Activated T-cell treated with anti-CD3 and anti-CD28 coated beads for 24 hours (primary cell): ENCODE measurements around the gene SHC3.

Experiments used
- DNase-seq: peaks from one replicate; pipeline ENCODE4 v3.0.0-alpha.2; 2020; ENCODE audit warnings: low read depth

SHC3 gene

GRCh38 chr9:88985616-88986015 is 193.0 kb downstream of the SHC3 start:
- DNase-seq, result no peak

- no peak for DNase-seq
Observed at GRCh38 chr9:88984543-88984883, 194.1 kb downstream of the SHC3 start.

DNA sequence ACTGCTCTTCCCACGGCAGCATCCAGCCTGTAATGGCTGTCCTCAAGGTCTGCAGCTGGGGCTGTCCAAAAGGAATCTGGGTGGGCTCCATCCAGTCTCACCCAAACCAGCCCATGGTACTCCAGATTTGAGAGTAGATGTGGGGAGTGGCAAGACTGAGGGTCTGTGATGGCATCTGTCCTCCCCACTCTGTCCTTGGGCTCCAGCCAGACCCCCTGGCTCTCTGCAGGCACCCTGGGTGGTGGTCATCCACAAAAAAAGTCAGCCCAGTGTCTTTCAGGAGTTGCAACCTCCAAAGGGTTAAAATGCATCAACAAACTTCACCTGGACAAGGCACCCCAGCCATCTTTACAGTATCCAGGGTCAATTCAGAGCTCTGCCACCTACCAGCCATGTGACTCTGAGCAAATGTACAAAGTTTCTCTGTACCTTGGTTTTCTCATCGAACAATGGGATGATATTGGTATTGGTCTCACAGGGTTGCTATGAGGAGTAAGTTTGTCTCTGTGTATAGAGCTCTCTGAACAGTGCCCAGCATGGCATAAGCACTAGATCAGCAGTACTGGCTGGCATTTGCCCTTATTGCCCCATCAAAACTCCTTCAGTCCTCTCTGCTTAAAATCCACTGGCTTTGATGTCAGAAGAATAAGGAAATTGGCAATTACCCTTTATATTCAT is 194.6 kb downstream of the SHC3 start:
- DNase-seq, result no peak

- DNase-seq, result no peak
Observed at GRCh38 chr9:88980740-88981203, 197.8 kb downstream of the SHC3 start.

GRCh38 chr9:88979791-88980190 is 198.8 kb downstream of the SHC3 start:
- no peak for DNase-seq

DNA sequence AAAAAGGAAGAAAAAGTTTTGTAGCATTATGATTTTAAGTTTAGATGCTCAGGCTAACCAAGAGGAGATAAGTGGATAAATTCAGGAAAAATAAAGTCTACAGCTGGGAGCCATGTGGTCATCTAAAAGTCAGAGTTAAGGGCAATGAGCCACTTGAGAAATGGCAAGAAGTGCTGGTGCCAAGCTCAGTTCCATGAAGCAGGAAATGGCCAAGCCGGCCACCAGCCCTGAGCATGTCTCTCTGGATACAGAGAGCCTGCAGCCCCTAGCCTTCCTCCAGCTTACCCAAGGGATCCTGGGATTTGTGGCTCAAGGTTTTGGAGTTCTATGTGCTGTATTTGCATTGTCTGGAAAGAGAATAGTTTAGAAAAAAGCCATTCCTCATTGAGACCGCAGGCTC is 199.6 kb downstream of the SHC3 start:
- DNase-seq, result no peak

DNA sequence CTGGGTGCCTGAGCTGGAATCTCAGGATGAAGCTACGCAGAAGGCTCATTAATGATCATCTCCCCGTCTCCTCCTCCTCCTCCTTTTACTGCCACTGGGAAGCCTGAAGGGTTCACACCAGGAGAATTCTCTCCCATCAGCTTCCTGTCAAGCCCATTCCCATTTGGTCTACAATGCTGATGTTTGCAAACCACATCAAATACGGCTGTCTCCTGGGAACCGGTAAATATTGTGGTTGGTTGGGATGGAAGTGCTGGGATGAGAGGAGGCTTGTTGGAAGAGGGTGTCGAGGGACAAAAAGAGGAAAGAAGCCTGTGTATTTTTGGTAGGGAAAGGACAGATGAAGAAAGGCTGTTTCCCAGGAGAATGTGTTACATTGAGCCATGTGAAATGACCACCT is 200.6 kb downstream of the SHC3 start:
- no peak for DNase-seq

DNA sequence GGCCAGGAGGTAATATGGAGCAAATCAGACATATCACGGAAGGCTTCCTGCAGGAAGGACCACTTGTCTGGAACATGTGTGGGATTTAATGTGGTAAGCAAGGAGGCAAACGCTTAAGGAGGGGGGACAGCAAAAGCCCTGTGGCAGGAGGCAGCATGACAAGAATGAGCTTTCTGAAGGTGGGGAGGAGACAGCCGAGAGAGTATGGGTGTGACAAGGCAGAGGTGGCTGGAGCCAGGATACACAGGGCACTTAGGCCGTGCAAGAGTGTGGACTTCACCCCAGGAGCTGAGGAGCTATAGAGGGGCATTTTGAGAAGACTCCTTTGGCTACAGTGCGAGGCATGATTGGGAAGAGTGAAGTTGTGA is 201.7 kb downstream of the SHC3 start:
- no peak for DNase-seq

- no peak for DNase-seq
Observed at GRCh38 chr9:88975966-88976889, 202.4 kb downstream of the SHC3 start.

- no peak for DNase-seq
Observed at GRCh38 chr9:88974641-88975040, 204.0 kb downstream of the SHC3 start.

DNA sequence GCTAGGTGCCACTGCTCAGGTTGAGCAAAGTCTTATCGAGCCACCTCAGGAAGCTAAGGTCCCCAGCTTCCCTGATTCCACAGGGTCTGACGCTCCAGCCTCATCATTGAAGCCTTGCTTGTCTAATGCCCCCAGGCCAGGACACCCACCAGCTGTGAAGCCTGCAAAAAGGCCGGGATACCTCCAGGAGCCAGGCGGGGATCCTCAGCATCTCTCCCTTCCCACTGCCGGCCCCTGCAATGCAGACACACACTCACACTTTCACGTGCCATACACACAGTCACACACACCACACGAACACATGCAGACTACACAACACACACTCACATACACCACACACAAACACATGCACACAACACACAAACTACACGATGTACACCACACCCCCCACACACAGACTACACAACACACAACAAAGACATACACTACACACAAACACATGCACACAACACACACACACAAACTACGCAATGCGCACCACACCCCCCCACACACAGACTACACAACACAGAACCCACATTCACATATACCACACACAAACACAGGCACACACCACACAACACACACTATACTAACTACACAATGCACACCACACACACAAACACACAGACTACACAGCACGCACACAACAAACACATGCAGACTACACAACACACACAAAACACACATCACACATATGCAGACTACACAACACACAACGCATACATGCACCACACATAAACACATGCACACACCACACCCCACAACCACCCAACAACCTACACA is 205.2 kb downstream of the SHC3 start:
- DNase-seq, result no peak

DNA sequence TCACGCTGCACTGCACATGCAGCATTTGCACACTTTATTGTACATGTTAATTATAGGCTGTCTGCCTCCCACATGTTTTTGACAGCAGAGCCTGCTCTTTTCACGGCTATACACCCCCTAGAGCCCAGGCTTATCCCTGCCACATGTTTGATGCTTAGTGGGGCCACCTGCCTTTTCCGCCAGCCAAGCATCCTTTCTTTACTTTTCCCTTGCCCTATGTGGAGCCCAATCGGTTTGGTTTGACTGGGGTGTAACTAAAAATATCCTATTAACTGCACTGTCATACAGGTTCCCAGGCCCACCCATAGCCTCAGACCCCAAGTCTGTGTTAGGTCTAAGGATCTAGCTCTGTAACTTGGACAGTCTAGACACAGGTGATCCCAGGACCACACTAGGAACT is 206.2 kb downstream of the SHC3 start:
- no peak for DNase-seq

DNA sequence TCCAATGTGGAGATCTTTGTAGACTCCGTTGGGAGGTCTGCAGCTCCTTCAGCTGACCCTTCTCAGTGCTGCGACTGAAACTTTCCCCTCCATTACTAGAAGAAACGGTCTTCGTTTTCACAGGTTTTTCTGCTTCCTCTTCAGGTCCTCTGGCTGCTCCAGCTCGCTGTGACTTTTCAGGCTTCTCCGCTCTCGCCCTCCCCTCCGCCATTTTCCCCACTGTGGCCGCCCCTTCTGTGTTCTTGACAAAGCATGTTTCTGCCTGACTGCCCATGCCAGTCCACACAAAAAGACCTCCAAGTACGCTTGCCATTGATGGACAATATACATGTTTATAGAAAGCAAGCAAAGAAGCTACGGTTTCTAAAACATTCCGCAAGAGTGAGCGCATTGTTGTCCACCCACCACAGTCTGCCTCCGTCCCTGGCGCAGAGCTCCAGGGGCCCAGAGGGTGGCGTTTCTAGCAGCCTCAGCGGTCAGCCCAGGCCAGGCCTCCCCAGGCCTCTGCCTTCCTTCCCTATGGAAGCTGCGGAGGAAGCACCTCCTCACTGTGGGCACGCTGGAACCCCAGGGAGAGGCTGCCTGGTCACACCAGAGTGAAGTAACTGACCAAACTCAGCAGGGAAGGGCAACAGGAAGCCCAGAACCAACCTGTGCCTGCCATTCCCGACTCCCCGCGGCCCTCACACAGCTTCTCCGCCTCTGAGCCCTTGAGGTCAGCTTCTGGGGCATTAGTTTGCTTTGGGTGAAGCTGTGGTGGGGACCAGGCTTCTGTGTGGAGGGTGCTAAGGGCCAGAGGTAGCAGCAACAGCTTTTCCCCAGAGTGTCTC is 207.3 kb downstream of the SHC3 start:
- DNase-seq, result no peak

GRCh38 chr9:88969646-88970373 is 208.8 kb downstream of the SHC3 start:
- DNase-seq, result no peak

DNA sequence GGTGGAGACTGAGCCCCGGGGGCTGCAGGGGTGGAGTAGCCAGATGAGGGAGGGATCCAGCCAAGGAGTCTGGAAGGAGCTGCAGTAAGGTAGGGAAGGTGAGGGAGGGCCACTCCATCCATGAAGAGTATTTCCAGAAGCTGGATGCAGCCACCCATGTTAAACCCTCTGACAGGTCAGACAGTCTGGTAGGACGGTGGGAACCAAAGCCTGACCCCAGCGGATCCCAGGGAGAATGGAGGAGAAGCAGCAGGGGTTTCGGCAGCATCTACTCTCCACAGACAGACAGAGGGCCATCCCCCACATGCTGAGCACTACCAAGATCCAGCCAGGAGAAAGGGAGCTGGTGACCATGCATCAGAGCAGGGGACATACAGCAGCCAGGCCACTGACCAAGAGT is 209.8 kb downstream of the SHC3 start:
- no peak for DNase-seq

DNA sequence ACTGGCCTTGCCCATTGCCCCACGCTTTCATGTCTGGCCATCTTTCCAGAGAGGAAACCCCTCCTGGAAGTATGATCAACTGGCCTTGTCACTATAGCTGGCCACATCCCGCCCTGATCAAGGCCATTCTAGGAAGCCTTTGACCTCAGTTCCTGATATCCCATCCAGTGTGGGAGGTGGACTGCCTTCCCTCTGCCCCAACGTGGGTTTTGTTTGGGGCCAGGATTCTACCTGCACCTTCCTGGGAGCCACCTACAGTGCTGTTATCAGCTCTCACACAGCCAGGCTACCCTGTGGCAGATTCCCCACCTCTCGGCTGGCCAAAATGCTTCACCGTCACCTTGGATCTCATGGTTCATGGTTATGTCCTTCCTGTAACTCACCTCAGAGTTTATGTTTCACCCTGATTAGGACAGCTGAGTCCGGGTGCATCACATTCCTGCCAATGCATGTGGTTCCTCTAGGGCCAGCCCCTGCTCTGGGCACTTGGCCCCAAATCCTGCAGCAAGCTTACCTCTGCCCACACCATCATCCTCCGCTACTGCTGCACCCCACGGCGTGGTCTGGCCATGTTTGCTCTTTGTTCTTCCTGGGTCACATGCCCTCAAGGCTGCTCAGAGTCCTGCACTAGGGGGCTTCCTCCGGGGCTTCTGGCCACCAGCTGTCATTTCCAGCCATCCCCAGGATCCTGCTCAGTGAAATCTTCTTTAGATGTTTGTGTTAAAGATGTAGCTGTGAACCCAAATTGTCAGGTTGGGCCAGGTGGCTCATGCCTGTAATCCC is 211.5 kb downstream of the SHC3 start:
- no peak for DNase-seq

- no peak for DNase-seq
Observed at GRCh38 chr9:88965473-88965872, 213.1 kb downstream of the SHC3 start.

- no peak for DNase-seq
Observed at GRCh38 chr9:88960632-88961031, 218.0 kb downstream of the SHC3 start.

- no peak for DNase-seq
Observed at GRCh38 chr9:88959727-88960469, 218.7 kb downstream of the SHC3 start.

GRCh38 chr9:88957526-88957925 is 221.1 kb downstream of the SHC3 start:
- DNase-seq, result no peak
